Liver (tissue), 3 donors: ENCODE measurements around the gene KRT16.

ENCODE experiments used
- GABPA ChIP-seq, 2 donors: IDR thresholded peaks in 1 of 2; conservative IDR thresholded peaks in 1 of 2; 2 replicates each; pipeline ENCODE4 v1.6.1; 2016; ENCODE audit warnings: antibody characterized with exemption in 2 of 2, mild to moderate bottlenecking in 1 of 2, moderate library complexity in 1 of 2
- NR2F2 ChIP-seq: IDR thresholded peaks from 2 replicates; pipeline ENCODE4 v1.6.1; 2016; ENCODE audit warnings: antibody characterized with exemption
- REST ChIP-seq: IDR thresholded peaks from 2 replicates; pipeline ENCODE4 v1.6.1; 2016; ENCODE audit warnings: antibody characterized with exemption, mild to moderate bottlenecking
- SP1 ChIP-seq: IDR thresholded peaks from 2 replicates; pipeline ENCODE4 v1.6.1; 2018; ENCODE audit warnings: antibody characterized with exemption, mild to moderate bottlenecking
- TAF1 ChIP-seq: conservative IDR thresholded peaks from 2 replicates; pipeline ENCODE4 v1.6.1; 2016; ENCODE audit warnings: antibody characterized with exemption, mild to moderate bottlenecking
- YY1 ChIP-seq: IDR thresholded peaks from 2 replicates; pipeline ENCODE4 v1.6.1; 2016; ENCODE audit warnings: antibody characterized with exemption, mild to moderate bottlenecking
- TF ChIP-seq, protein P1 (sequence below): fragments of 150-350 bp; IDR thresholded peaks from 2 replicates; pipeline ENCODE4 v1.5.1; 2017; ENCODE audit warnings: improper control_type of control experiment, low read depth, low read length; ENCODE audit not compliant: missing input control
- TF ChIP-seq, protein P2 (sequence below): IDR thresholded peaks from 2 replicates; pipeline ENCODE4 v1.6.1; 2016; ENCODE audit warnings: antibody characterized with exemption
- donor health status: healthy.
- donor health status: healthy.

DNA sequence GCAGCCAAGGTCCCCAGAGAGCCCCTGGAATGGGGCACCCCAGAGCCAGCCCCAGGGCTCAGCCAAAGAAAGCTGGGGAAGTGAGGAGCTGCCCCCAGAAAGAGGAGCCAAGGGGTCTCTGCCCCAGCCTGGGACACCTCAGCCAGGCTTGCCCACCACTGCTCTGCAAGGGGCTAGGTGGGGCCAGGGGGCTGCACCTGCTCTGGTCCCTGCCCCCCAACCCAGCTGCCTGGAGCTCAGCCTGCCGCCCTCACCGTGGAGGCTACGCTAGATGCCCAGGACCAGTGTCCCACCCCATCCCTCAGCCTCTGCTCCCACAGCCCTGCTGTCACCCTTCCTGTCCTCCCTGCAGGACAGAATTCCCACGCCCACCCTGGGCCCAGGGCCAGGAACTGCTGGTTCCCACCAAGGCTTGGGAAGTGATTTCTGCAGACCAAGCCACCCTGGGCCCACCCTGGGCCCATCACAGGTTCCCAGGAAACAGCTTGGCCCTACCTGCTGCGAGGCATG lies 39.9 kb upstream of the KRT16 start:
- TF ChIP-seq, protein P1, sequence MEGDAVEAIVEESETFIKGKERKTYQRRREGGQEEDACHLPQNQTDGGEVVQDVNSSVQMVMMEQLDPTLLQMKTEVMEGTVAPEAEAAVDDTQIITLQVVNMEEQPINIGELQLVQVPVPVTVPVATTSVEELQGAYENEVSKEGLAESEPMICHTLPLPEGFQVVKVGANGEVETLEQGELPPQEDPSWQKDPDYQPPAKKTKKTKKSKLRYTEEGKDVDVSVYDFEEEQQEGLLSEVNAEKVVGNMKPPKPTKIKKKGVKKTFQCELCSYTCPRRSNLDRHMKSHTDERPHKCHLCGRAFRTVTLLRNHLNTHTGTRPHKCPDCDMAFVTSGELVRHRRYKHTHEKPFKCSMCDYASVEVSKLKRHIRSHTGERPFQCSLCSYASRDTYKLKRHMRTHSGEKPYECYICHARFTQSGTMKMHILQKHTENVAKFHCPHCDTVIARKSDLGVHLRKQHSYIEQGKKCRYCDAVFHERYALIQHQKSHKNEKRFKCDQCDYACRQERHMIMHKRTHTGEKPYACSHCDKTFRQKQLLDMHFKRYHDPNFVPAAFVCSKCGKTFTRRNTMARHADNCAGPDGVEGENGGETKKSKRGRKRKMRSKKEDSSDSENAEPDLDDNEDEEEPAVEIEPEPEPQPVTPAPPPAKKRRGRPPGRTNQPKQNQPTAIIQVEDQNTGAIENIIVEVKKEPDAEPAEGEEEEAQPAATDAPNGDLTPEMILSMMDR: no peak
- TF ChIP-seq, protein P2, sequence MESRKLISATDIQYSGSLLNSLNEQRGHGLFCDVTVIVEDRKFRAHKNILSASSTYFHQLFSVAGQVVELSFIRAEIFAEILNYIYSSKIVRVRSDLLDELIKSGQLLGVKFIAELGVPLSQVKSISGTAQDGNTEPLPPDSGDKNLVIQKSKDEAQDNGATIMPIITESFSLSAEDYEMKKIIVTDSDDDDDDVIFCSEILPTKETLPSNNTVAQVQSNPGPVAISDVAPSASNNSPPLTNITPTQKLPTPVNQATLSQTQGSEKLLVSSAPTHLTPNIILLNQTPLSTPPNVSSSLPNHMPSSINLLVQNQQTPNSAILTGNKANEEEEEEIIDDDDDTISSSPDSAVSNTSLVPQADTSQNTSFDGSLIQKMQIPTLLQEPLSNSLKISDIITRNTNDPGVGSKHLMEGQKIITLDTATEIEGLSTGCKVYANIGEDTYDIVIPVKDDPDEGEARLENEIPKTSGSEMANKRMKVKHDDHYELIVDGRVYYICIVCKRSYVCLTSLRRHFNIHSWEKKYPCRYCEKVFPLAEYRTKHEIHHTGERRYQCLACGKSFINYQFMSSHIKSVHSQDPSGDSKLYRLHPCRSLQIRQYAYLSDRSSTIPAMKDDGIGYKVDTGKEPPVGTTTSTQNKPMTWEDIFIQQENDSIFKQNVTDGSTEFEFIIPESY: no peak
- no peak for TF ChIP-seq NR2F2
- no peak for TF ChIP-seq TAF1
- no peak for TF ChIP-seq YY1
- TF ChIP-seq REST: no peak
- TF ChIP-seq GABPA (IDR thresholded peaks at IDR 0.05 in 1 of 2, conservative IDR thresholded peaks at IDR 0.05 in 1 of 2): no peak
- no peak for TF ChIP-seq SP1
